Epithelial cell of proximal tubule (primary cell): Measurements from ENCODE around the gene EML1. TPM values are rescaled to one million over a fixed set of nuclear protein-coding genes. Genes with fewer than 3 reads are reported as not detected.

Experiments
- DNase-seq: peaks from one replicate; pipeline ENCODE4 v3.0.0-alpha.2; 2011; ENCODE audit warnings: low read depth
- H3K4me3 ChIP-seq: 2 replicates; pipeline ENCODE4 v1.5.1; 2011; ENCODE audit warnings: low read depth, mild to moderate bottlenecking, low read length
- total RNA-seq: library from RNA; depleted of rRNA; stranded (reverse); fragments of >200 nt; gene quantifications from 2 replicates; pipeline ENCODE4 v1.2.3, GENCODE V29; 2015
- TF ChIP-seq, protein P1 (sequence below): conservative IDR thresholded peaks from 2 replicates; pipeline ENCODE4 v1.5.1; 2012; ENCODE audit warnings: low read depth, mild to moderate bottlenecking, low read length

The EML1 gene
- total RNA-seq, 1 donor from 2014 or later: 25.1 TPM

DNA sequence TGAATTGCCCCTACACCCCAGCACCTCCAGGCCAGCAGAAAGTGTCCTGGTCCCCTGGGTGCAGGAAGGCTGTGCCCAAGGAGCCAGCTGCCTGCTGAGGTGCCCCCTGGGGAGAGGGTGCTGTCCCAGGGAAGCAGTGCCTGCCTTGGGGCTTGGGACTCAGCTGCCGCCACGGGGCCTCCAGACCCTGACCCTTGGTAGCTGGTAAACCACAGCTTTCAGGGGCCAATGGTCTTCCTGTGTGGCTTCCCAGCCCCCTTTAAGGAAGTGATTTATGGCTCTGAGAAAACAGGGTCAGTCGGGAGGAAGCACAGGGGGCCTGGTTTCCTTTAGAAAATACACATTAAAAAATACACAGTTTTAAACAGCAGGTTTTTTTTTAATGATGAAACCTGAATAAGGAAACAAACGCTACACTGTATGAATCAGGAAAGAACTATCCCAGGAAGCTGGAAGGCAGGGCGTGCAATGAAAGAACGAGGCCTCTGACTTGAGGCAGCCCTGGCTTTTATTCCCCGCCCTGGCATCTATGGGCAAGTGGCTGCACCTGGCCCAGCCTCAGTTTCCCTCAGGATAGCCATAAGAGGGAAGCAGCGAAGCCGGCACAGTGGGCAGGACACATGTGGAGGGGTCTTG is 40.6 kb upstream of the EML1 start:
- no peak for DNase-seq
- TF ChIP-seq, protein P1, sequence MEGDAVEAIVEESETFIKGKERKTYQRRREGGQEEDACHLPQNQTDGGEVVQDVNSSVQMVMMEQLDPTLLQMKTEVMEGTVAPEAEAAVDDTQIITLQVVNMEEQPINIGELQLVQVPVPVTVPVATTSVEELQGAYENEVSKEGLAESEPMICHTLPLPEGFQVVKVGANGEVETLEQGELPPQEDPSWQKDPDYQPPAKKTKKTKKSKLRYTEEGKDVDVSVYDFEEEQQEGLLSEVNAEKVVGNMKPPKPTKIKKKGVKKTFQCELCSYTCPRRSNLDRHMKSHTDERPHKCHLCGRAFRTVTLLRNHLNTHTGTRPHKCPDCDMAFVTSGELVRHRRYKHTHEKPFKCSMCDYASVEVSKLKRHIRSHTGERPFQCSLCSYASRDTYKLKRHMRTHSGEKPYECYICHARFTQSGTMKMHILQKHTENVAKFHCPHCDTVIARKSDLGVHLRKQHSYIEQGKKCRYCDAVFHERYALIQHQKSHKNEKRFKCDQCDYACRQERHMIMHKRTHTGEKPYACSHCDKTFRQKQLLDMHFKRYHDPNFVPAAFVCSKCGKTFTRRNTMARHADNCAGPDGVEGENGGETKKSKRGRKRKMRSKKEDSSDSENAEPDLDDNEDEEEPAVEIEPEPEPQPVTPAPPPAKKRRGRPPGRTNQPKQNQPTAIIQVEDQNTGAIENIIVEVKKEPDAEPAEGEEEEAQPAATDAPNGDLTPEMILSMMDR: no peak
- H3K4me3 ChIP-seq: no peak overlapping the region

DNA sequence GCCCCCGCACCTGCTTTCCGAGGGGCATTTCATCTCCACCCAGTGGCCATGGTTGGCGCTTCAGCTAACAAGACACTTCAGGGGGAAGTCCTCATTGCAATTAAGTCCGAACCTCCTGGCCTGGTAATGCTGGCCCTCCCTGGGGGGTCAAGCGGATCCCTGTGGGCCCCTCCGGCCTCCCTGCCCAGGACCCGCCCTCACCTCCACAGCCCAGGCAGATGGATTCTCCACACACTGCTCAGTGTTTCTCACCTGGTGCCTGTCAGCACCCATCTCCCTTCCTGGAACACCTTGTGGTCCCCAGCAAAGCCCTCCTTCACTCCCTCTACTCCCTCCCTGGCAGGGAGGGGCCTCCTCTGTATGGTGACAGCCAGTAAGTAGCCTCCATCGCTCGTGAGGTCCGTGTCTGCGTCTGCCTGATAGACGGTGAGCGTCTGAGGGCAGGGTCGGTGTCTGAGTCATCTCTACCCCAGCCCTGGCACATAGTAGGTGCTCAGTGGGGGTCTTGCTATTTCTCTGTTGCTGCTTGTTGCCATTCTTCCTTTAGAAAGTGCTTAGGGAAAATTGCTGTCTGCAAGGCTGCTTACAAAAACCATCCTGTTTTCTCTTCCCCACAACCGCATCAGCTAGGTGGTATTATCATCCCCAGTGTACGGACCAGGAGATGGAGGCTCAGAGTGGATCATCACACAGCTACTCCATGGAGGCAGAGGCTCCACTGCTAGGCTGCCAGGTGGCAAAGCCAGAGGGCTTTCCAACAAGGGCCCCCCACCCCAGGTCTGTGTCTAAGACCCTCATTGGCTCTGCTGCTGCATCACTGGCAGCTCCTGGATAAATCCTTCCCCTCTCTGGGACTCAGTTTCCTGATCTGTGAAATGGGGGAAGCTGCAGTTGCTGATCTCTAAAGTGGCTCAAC is 39.7 kb upstream of the EML1 start:
- no peak for DNase-seq
- no peak overlapping the region for H3K4me3 ChIP-seq
- TF ChIP-seq, protein P1: peak; percentile 9

DNA sequence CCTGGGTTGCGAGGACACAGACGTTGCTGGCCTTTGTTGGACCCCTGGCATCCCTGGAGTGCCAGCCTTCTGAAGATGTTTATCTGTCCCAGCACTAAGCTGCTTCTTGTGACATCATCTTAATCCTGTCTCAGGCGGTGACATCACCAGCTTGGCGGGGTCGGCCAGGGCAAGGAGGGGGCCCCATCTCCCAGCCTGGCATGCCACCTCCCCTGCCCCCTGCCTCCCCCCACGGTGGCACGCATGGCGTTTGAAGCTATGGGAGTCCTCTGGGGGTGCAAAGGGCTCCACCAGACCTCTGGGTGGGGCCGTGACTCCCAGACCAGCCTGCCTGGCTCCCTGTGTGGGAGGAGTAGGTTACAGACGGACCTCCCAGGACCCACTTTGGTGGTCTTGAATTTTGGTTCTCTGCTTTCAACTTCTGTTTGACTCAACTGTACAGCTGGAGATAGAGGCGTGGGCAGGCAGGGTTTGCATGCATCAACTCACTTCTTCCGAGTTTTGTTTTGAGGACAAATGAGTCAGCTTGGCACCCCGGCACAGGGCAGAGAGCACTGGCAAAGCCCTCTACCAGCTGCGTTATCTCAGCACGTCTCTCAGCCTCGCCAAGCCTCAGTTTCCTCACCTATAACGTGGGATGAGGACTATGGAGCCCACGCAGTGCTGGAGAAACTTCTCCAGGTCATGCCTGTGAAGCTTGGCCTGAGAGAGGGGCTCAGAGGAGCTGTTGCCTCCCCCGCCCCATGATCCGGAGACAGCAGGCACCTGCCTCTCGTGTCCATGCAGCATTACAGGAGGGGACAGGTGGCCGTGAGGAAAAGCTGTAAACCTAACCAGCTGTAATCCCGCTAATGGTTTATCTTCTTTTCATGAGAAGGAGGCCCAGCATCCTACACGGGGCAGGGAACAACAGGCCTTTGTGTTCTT is 38.8 kb upstream of the EML1 start:
- H3K4me3 ChIP-seq: no peak overlapping the region
- no peak for DNase-seq
- TF ChIP-seq, protein P1: no peak

DNA sequence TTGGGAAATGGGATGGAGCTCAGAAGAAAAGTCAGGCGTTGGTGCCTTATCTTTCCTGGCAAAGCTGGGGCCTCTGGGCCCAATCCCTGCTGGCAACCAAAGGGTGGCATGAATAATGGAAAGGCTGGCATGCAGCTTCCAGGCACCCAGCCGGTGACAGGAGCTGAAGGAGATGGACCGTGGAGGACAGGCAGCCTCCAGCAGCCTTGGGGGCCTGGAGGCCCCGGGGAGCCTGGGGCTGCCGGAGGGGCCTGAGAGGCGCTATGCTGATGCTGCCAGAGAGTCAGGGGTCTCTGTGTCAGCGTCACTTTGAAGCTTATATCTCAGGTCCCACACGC is 38.2 kb upstream of the EML1 start:
- TF ChIP-seq, protein P1: no peak
- no peak overlapping the region for H3K4me3 ChIP-seq
- DNase-seq: no peak

DNA sequence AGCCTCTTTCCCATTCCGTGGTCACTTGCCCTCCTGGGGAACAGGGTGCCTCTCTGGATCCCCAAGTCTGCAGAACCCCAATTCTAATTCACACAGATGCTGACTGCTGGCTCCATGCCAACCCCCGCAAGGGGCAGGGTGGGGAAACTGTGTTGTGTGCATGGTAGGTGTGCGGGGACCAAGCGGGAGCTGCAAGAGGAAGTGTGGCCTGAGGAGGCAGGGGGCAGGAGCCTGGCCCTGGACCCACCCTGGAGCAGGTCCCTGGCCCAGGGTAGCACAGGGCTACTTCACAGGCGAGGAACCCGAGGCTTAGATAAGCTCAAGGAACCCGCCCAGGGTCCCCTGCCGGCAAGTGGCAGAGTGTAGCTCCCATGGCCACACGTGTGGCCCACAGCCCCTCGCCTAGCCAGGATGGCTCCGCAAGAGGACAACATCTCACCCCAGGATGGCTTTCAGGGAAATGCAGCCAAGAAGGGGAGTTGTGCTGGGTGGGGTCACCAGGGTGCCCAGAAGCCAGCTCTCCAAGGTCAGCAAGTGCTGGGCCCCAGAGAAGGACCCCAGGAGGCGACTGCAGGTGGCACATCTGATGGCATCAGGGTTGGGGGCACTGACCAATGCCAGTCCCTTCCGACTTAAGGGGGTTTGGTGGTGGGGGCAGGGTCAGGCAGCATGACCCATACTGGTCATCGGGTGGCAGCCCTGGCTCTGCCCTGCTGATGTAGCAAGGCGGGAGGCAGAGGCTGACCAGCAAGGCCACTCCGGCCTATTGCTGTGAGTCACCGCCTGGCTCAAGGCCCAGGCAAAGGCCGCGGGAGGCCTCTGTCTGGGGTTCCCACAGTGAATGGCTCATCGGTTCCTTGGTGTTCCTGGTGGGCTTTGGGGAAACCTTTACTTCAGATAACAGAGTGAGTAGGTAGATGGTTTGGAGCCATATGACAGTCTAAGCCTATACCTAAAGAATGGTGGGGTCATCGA is 37.3 kb upstream of the EML1 start:
- TF ChIP-seq, protein P1: no peak
- H3K4me3 ChIP-seq: no peak overlapping the region
- peak; percentile 67 for DNase-seq

DNA sequence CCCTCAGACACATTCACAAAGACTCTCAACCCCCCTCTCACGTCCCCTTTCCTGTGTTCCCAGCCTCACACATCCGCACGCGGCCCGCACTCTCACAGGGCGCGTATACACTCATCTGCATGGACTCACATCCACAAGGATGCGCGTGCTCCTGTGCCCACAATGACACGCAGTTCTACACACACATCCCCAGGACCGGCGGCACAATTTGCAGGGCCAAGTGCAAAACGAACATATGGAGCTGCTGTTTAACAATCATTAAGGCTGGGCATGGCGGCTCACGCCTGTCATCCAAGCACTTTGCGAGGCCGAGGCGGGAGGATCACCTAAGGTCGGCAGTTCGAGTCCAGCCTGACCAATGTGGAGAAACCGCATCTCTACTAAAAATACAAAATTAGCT is 36.4 kb upstream of the EML1 start:
- DNase-seq: no peak
- H3K4me3 ChIP-seq: no peak overlapping the region
- TF ChIP-seq, protein P1: no peak
